Activated T-helper 17 cell treated with anti-CD3 and anti-CD28 coated beads, Interleukin-2, amount 50 U/mL, for 72 hours (primary cell): ENCODE data around the gene PTGIR. TPM values are rescaled to one million over a fixed set of nuclear protein-coding genes. Genes with fewer than 3 reads are reported as not detected.
"Not testable (repeated sequence)": the region's sequence is repeated elsewhere in the genome, so short reads cannot be mapped to it uniquely, and the experiment has no call there.

Source experiments
- ATAC-seq: fragments of 150-1000 bp; cut with Tn5 transposase; replicated peaks from 2 replicates; pipeline ENCODE4 v1.10.0; 2021; ENCODE audit warnings: mild to moderate bottlenecking, moderate library complexity
- H3K27ac Mint-ChIP-seq: one replicate; pipeline ENCODE4 v1.8.0; 2022; ENCODE audit warnings: mixed read lengths
- H3K27me3 Mint-ChIP-seq: one replicate; pipeline ENCODE4 v1.8.0; 2022; ENCODE audit warnings: mixed read lengths
- H3K36me3 Mint-ChIP-seq: one replicate; pipeline ENCODE4 v1.8.0; 2022; ENCODE audit warnings: low read depth, mild to moderate bottlenecking, mixed read lengths
- H3K4me1 Mint-ChIP-seq: one replicate; pipeline ENCODE4 v1.8.0; 2022; ENCODE audit warnings: mixed read lengths
- H3K4me3 Mint-ChIP-seq: one replicate; pipeline ENCODE4 v1.8.0; 2022; ENCODE audit warnings: mild to moderate bottlenecking, mixed read lengths
- H3K9me3 Mint-ChIP-seq: one replicate; pipeline ENCODE4 v1.8.0; 2022; ENCODE audit warnings: mixed read lengths
- total RNA-seq, 2 donors: library from RNA; stranded (reverse); gene quantifications; one replicate each; pipeline ENCODE4 v1.2.3, GENCODE V29; 2022

Gene PTGIR
- total RNA-seq, 2 donors from 2014 or later: 1.3 to 12.9 TPM

DNA sequence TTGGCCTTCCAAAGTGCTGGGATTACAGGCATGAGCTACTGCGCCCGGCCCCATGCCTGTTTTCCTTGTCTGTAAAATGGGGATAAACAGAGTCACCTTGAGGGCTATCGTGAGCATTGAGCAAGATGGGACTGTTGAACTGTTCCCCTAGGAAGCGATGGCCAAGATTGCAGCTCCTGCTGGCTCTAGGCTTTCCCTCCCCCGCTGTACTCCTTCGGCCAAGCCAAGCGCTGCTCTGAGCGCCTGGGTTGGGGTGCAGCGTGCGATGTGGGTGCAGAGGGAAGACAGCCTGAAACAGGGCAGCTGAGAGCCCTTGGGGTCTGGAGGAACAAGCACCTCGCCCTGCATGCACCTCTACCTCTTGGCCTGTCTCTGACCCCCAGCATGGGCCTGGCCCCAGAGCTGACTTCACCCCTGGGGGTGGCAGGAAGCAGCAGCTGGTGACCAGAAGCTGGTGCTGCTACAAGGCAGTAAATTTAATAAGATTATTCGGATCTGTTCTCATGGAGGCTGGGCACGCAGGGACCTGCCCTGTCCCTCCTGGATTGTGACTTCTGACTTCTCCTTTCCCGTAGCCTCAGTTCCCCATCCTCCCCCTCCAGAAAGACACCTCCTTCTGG lies 5.8 kb upstream of the PTGIR start:
- Mint-ChIP-seq H3K4me3 (no peak overlapping the region), H3K27me3 (no peaks in the 10 kb centered on the region), H3K4me1 (peaks cover 10% of the 10 kb centered on the region), H3K9me3 (no peaks in the 10 kb centered on the region), H3K27ac (no peak overlapping the region), H3K36me3 (peaks cover 6% of the 10 kb centered on the region)
- no peak for ATAC-seq

GRCh38 chr19:46629546-46630025 lies 4.7 kb upstream of the PTGIR start:
- Mint-ChIP-seq H3K4me1 (peaks cover 16% of the 10 kb centered on the region), H3K36me3 (peaks cover 6% of the 10 kb centered on the region), H3K4me3 (no peak overlapping the region), H3K9me3 (no peaks in the 10 kb centered on the region), H3K27ac (no peak overlapping the region), H3K27me3 (peaks cover 4% of the 10 kb centered on the region)
- ATAC-seq: no peak

DNA sequence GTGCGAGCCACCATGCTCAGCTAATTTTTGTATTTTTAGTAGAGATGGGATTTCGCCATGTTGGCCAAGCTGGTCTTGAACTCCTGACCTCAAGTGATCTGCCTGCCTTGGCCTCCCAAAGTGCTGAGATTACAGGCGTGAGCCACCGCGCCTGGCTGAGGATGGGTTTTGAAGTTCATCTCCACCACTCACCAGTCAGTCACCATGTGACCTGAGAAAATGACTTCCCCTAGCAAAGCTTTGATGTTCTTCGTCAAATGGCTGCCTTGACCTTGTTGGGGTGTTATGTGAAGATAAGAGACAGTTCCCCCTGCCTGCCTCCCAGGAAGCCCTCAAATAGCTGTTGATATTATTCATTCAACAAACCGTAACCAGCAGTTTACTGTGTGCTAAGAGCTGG lies 4.1 kb upstream of the PTGIR start:
- H3K9me3 Mint-ChIP-seq, H3K4me3 Mint-ChIP-seq, ATAC-seq, H3K36me3 Mint-ChIP-seq, H3K27ac Mint-ChIP-seq, H3K27me3 Mint-ChIP-seq: not testable (repeated sequence)
- H3K4me1 Mint-ChIP-seq: peaks cover 17% of the 10 kb centered on the region

GRCh38 chr19:46626446-46626845 lies 1.6 kb upstream of the PTGIR start:
- no peaks in the 10 kb centered on the region for H3K9me3 Mint-ChIP-seq
- peaks cover 7% of the 10 kb centered on the region for H3K4me1 Mint-ChIP-seq
- no peaks in the 10 kb centered on the region for H3K36me3 Mint-ChIP-seq
- peaks cover 4% of the 10 kb centered on the region for H3K27me3 Mint-ChIP-seq
- H3K4me3 Mint-ChIP-seq: no peak overlapping the region
- H3K27ac Mint-ChIP-seq: no peak overlapping the region
- no peak for ATAC-seq

DNA sequence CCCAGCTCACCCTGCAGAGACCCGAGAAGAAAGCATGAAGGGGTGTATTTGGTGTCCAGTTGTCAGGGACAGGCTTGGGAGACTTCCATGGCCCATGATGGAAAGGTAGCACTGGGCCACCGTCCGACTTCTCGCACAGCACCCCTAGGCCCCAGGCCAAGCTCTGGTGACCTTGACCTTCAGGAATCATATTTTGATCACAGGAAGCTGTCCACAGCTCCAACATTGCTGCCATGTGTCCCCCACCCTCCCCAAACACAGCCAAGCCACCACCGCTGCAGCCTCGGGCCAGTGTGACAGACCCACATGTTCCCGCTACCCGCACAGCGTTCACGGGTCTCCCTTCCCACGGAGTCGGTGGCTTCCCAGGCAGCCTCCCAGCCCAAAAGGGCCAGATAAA lies 842 bp upstream of the PTGIR start:
- Mint-ChIP-seq H3K4me3 (peak overlapping the region; percentile 60), H3K36me3 (no peaks in the 10 kb centered on the region), H3K9me3 (no peaks in the 10 kb centered on the region), H3K27ac (no peak overlapping the region), H3K4me1 (peaks cover 7% of the 10 kb centered on the region), H3K27me3 (peaks cover 4% of the 10 kb centered on the region)
- ATAC-seq: no peak

DNA sequence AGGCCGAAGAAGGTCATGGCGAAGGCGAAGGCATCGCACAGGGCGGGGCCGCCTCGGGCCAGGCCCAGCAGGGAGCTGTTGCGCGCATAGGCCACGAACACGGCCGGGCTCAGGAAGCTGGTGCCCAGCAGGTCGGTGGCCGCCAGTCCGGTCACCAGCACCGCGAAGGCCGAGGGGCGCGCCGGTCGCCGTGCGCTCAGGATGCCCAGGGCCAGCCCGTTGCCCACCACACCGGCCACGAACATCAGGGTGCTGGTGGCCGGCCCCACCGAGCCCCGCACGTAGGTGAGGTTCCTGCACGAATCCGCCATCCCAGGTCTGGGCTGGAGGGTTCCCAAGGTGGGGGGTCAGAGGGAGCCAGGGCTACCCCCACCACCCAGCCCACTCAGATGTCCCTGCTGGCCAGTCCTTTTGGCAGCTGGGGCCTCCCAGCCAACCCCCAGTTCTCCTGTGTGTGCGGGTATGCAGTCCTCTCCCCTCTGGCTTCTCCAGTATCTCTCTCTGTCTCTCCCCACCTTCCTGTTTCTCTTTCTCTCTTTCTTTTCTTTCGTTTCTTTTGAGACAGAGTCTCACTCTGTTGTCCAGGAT lies 880 bp downstream of the PTGIR start:
- Mint-ChIP-seq H3K36me3 (no peaks in the 10 kb centered on the region), H3K9me3 (no peaks in the 10 kb centered on the region), H3K4me3 (peak overlapping the region; percentile 60), H3K4me1 (peaks cover 13% of the 10 kb centered on the region), H3K27ac (peak overlapping the region; percentile 58), H3K27me3 (peaks cover 4% of the 10 kb centered on the region)
- ATAC-seq: no peak

GRCh38 chr19:46622118-46622446 lies 2.8 kb downstream of the PTGIR start:
- Mint-ChIP-seq H3K9me3 (no peaks in the 10 kb centered on the region), H3K4me1 (peaks cover 13% of the 10 kb centered on the region), H3K27me3 (peaks cover 4% of the 10 kb centered on the region), H3K4me3 (peak overlapping the region; percentile 11), H3K27ac (peak overlapping the region; percentile 31), H3K36me3 (peaks cover 1% of the 10 kb centered on the region)
- no peak for ATAC-seq

DNA sequence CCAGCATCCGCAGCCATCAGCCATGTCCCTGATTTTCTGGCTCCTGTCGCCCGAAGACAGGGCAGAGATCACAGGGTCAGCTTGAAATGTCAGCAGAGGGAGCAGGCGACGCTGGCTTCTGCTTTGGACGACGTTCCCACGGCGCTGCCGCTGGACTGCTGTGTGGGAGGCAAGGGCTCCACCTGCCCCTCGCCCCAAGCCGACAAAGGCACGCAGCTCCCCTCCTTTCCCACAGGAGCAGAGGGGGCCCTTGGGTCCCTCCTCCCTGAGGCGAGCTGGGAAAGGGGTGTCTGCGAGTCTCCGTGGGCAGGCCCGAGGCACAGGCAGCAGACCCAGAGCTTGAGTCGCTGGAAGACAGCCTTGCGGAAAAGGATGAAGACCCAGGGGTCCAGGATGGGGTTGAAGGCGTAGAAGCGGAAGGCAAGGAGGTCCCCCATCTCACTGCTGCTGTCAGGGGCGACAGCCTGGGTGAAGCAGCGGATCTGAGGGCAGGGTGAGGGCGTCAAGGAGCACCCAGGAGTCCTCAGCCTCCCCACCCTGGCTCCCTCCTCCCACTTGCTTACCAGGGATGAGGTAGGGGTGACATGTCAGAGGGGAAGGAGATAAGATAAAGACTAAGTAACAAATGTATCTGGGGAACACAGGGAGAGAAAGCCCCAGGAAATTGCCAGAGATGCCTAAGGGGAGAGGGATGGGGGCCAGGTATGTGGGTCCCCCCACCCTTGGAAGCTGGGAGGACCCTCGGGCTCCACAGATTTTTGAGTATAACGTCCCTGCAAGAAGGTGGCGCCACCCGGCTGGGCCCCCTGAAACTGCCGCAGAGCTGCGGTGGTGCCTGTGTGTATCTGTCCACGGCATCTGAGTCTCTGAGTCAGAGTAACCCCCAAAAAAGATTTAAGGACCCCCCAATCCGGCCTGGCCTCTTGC lies 3.4 kb downstream of the PTGIR start:
- H3K27me3 Mint-ChIP-seq: peaks cover 4% of the 10 kb centered on the region
- peak overlapping the region; percentile 11 for H3K4me3 Mint-ChIP-seq
- no peak for ATAC-seq
- H3K27ac Mint-ChIP-seq: peak overlapping the region; percentile 31
- peaks cover 7% of the 10 kb centered on the region for H3K36me3 Mint-ChIP-seq
- H3K4me1 Mint-ChIP-seq: peaks cover 19% of the 10 kb centered on the region
- H3K9me3 Mint-ChIP-seq: no peaks in the 10 kb centered on the region

- ATAC-seq: no peak
- Mint-ChIP-seq H3K27ac (no peak overlapping the region), H3K36me3 (peaks cover 7% of the 10 kb centered on the region), H3K4me1 (peaks cover 20% of the 10 kb centered on the region), H3K4me3 (peak overlapping the region; percentile 80), H3K27me3 (peaks cover 4% of the 10 kb centered on the region), H3K9me3 (no peaks in the 10 kb centered on the region)
These were observed 4.2 kb downstream of the PTGIR start for GRCh38 chr19:46620716-46621115.

- Mint-ChIP-seq H3K4me3 (peak overlapping the region; percentile 80), H3K4me1 (peaks cover 20% of the 10 kb centered on the region), H3K9me3 (no peaks in the 10 kb centered on the region), H3K36me3 (peaks cover 7% of the 10 kb centered on the region), H3K27me3 (peaks cover 4% of the 10 kb centered on the region), H3K27ac (peak overlapping the region; percentile 87)
- no peak for ATAC-seq
These were observed 4.6 kb downstream of the PTGIR start for GRCh38 chr19:46620267-46620666.

DNA sequence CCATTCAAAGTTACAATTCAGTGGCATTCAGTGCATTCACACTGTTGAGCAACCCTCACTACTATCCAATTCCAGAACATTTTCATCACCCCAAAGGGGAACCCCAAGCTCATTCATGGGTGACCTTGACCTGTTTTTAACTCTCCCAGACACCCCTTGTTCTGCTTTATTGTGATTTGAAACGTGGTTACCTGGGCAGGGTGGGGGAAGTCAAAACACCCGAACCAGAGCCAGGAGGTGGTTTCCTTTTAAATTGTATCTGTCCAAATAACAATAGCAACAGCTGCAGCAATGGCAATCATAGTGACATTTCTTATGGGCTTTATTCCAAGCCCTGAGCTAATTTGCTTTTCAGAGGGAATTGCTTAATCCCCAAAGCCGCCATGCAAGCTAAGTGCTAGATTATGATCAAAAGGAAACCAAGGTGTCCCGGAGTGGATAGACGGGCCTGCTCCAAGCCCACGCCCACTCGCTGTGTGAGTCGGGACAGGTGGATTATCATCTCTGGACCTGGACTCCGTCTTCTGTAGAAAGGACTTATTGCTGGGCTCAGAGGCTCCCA lies 6.1 kb downstream of the PTGIR start:
- peaks cover 7% of the 10 kb centered on the region for H3K36me3 Mint-ChIP-seq
- no peaks in the 10 kb centered on the region for H3K27me3 Mint-ChIP-seq
- H3K9me3 Mint-ChIP-seq: no peaks in the 10 kb centered on the region
- H3K4me1 Mint-ChIP-seq: peaks cover 20% of the 10 kb centered on the region
- no peak for ATAC-seq
- H3K4me3 Mint-ChIP-seq: peak overlapping the region; percentile 80
- peak overlapping the region; percentile 87 for H3K27ac Mint-ChIP-seq

GRCh38 chr19:46617601-46618000 lies 7.3 kb downstream of the PTGIR start:
- Mint-ChIP-seq H3K27me3 (no peaks in the 10 kb centered on the region), H3K4me3 (peak overlapping the region; percentile 79), H3K27ac (peak overlapping the region; percentile 91), H3K4me1 (peaks cover 22% of the 10 kb centered on the region), H3K9me3 (no peaks in the 10 kb centered on the region), H3K36me3 (peaks cover 7% of the 10 kb centered on the region)
- ATAC-seq: no peak

GRCh38 chr19:46616631-46617322 lies 8.1 kb downstream of the PTGIR start:
- Mint-ChIP-seq H3K9me3 (no peaks in the 10 kb centered on the region), H3K4me1 (peaks cover 30% of the 10 kb centered on the region), H3K27ac (peak overlapping the region; percentile 91), H3K27me3 (no peaks in the 10 kb centered on the region), H3K4me3 (peak overlapping the region; percentile 79), H3K36me3 (peaks cover 7% of the 10 kb centered on the region)
- ATAC-seq: peak; percentile 66

DNA sequence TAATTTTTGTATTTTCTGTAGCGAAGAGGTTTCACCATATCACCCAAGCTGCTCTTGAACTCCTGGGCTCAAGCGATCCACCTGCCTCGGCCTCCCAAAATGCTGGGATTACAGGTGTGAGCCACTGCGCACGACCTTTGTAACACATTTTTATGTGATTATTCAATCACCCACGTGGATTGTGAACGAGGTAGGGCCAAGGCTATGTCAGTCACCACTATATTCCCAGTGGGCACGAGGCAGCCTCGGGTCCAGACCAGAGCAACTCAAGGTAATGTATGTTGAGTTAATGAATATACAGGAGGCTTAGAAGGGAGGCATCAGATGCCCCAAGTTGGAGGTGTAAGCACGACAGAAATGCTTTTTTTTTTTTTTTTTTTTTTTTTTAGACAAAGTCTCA lies 8.9 kb downstream of the PTGIR start:
- no peaks in the 10 kb centered on the region for H3K9me3 Mint-ChIP-seq
- peak overlapping the region; percentile 79 for H3K4me3 Mint-ChIP-seq
- ATAC-seq: no peak
- peaks cover 14% of the 10 kb centered on the region for H3K36me3 Mint-ChIP-seq
- peak overlapping the region; percentile 91 for H3K27ac Mint-ChIP-seq
- H3K4me1 Mint-ChIP-seq: peaks cover 38% of the 10 kb centered on the region
- H3K27me3 Mint-ChIP-seq: no peaks in the 10 kb centered on the region
